Body of pancreas (tissue), 4 donors: Measurements from ENCODE around the gene FBXL7. TPM values are rescaled to one million over a fixed set of nuclear protein-coding genes. Genes with fewer than 3 reads are reported as not detected.

Source experiments
- ATAC-seq: fragments of 150-250 bp; one replicate; pipeline ENCODE4 v1.9.1; 2016
- DNase-seq, 4 donors: peaks; one replicate each; pipeline ENCODE4 v3.0.0-alpha.2; 2019
- H3K27ac ChIP-seq, 4 donors: fragments of 200-600 bp; sonication (generic); 1 replicate in 3 of 4; 2 replicates in 1 of 4; pipeline versions ENCODE4 v1.5.1 to v1.6.1; 2016 to 2019; ENCODE audit warnings: mild to moderate bottlenecking in 1 of 4, mixed read lengths in 1 of 4, moderate library complexity in 1 of 4
- H3K27me3 ChIP-seq, 2 donors: fragments of 200-600 bp; sonication (generic); one replicate each; pipeline ENCODE4 v1.6.0; 2016; ENCODE audit warnings: mild to moderate bottlenecking in 1 of 2
- H3K36me3 ChIP-seq, 2 donors: fragments of 200-600 bp; sonication (generic); replicated peaks in 1 of 2; 2 replicates each; pipeline ENCODE4 v1.5.1; 2016; ENCODE audit warnings: low read depth in 2 of 2; ENCODE audit not compliant: insufficient read depth in 1 of 2
- H3K4me1 ChIP-seq: fragments of 200-600 bp; sonication (generic); one replicate; pipeline ENCODE4 v1.6.0; 2016
- H3K4me3 ChIP-seq, 2 donors: fragments of 200-600 bp; sonication (generic); 1 replicate in 1 of 2; 2 replicates in 1 of 2; pipeline ENCODE4 v1.5.1; 2016 to 2019
- H3K9me3 ChIP-seq, 3 donors: fragments of 200-600 bp; sonication (generic); 1 replicate in 2 of 3; 2 replicates in 1 of 3; pipeline ENCODE4 v1.5.1; 2016
- CTCF ChIP-seq, 7 experiments: fragments of 450-650 bp in 4 of 7; fragments of 200-600 bp in 3 of 7; sonication (generic) in 3 of 7; IDR thresholded peaks; one replicate each; pipeline ENCODE4 v1.5.1; 2016 to 2019; ENCODE audit warnings: antibody characterized with exemption in 7 of 7
- POLR2A ChIP-seq, 3 donors: fragments of 450-650 bp; IDR thresholded peaks; one replicate each; pipeline ENCODE4 v1.6.1; 2016; ENCODE audit warnings: antibody characterized with exemption in 3 of 3, mild to moderate bottlenecking in 2 of 3
- WGBS, 2 donors: methylation state at CpG; one replicate each; pipeline ENCODE4 v1.1.5; 2017; 5-methylcytosine and 5-hydroxymethylcytosine counted together
- intact Hi-C: fragments of 100-400 bp; cut with DNase I; formaldehyde crosslinking; loops from one replicate; pipeline ENCODE4 v1.15.1; 2023
- total RNA-seq, 2 donors: library from RNA; depleted of rRNA; stranded (reverse); fragments of >200 nt; gene quantifications; one replicate each; pipeline ENCODE4 v1.1.0, GENCODE V29; 2016

The FBXL7 gene
- total RNA-seq, 2 donors from 2014 or later = 3.1 to 4.0 TPM

GRCh38 chr5:15630441-15630840 lies 130.5 kb downstream of the FBXL7 start:
- no peak overlapping the region for H3K4me3 ChIP-seq
- intact Hi-C loops = no loop called here

DNA sequence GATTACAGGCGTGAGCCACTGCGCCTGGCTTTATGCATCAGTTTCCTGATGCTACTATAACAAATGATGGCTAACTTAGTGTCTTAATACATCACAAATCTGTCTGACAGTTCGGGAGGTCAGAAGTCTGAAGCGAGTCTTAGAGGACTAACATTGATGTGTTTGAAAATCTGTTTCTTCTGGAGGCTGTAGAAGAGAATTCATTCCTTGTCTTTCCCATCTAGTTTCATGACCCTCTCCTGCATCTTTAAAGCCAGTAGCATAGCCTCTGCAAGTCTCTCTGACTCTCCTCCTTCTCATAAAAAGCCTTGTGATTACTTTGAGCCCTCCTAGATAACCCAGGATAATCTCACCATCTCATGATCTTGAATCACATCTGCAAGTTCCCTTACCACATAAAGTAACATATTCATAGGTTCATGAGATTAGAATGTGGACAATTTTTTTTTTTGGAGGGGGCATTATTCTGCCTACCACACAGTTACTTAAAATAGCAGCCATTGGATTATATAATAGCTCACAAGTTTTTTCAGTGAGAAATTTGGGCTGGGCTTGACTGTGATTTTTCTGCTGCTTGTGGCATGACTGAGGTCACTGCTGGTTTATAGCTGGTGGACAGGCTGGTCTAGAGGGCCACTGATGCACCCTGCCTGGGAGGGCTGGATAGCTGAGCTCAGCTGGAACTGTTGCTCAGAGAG lies 134.8 kb downstream of the FBXL7 start:
- TF ChIP-seq POLR2A (IDR thresholded peaks at IDR 0.05) = no peak
- TF ChIP-seq CTCF (IDR thresholded peaks at IDR 0.05) = no peak
- Histone ChIP-seq H3K27me3 (no peaks in the 10 kb centered on the region), H3K4me1 (no peaks in the 10 kb centered on the region), H3K36me3 (no peaks in the 10 kb centered on the region), H3K9me3 (no peaks in the 10 kb centered on the region), H3K4me3 (no peak overlapping the region), H3K27ac (no peak overlapping the region)
- intact Hi-C loops = no loop called here
- DNase-seq (no peak), ATAC-seq (no peak)
- WGBS, 2 donors = 67 to 75% methylated on average over 4 of the region's 4 CpGs

More at GRCh38 chr5:15630441-15630840, 130.5 kb downstream of the FBXL7 start:
- ATAC-seq (no peak), DNase-seq (no peak)
- no peak overlapping the region for H3K27ac ChIP-seq
- no peaks in the 10 kb centered on the region for H3K36me3 ChIP-seq
- no peaks in the 10 kb centered on the region for H3K27me3 ChIP-seq
- no peaks in the 10 kb centered on the region for H3K4me1 ChIP-seq
- no peak for TF ChIP-seq CTCF (IDR thresholded peaks at IDR 0.05)
- TF ChIP-seq POLR2A (IDR thresholded peaks at IDR 0.05) = no peak
- H3K9me3 ChIP-seq = no peaks in the 10 kb centered on the region

DNA sequence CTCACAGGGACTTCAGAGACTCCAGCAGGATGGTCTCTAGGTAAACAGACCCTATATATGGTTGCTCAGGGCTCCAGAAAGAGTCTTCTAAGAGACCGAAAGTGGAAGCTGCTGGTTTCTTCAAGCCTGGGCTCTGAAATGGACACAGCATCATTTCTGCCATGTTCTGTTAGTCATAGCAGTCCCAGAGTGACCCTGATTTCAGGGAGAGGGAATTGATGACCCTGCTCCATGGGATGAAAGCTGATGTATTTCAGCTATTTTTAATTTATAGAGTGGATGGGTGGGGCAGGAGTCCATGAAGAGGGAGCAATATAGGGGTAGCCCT lies 135.3 kb downstream of the FBXL7 start:
- intact Hi-C loops = no loop called here
- DNase-seq (no peak), ATAC-seq (no peak)
- Histone ChIP-seq H3K36me3 (no peaks in the 10 kb centered on the region), H3K27ac (no peak overlapping the region), H3K4me1 (no peaks in the 10 kb centered on the region), H3K9me3 (no peaks in the 10 kb centered on the region), H3K27me3 (no peaks in the 10 kb centered on the region), H3K4me3 (no peak overlapping the region)
- TF ChIP-seq CTCF (IDR thresholded peaks at IDR 0.05) (no peak), POLR2A (IDR thresholded peaks at IDR 0.05) (no peak)
- WGBS, 2 donors = 38 to 64% methylated on average over 1 of the region's 1 CpG

GRCh38 chr5:15637345-15637744 lies 137.4 kb downstream of the FBXL7 start:
- no peaks in the 10 kb centered on the region for H3K36me3 ChIP-seq
- DNase-seq = no peak
- no peaks in the 10 kb centered on the region for H3K4me1 ChIP-seq
- no peak overlapping the region for H3K4me3 ChIP-seq
- ATAC-seq = no peak
- no peak overlapping the region for H3K27ac ChIP-seq
- H3K9me3 ChIP-seq = no peaks in the 10 kb centered on the region
- intact Hi-C loops = no loop called here
- no peak for TF ChIP-seq CTCF (IDR thresholded peaks at IDR 0.05)
- no peak for TF ChIP-seq POLR2A (IDR thresholded peaks at IDR 0.05)
- WGBS, 2 donors = 48 to 62% methylated on average over 1 of the region's 1 CpG
- no peaks in the 10 kb centered on the region for H3K27me3 ChIP-seq

DNA sequence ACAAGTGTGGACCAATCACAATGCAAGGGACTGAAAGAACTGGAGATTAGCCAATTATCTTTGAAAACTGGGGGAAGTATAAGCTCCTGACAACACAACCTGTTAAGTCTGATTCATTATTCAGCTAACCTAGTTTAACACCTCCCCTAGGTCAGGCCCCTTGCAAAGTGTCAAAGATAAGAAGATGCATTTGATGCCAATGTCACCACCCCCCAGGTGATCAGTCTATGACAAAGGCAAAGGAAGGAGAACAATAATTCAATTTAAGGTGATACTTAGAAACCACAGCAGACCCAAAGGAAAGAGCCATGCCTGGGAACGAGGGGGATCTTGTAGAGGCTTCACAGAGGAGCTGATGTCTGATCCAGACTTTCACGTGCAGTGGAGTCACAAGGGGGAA lies 137.9 kb downstream of the FBXL7 start:
- ATAC-seq = no peak
- intact Hi-C loops = no loop called here
- 29 to 40% methylated on average over 2 of the region's 2 CpGs for WGBS, 2 donors
- H3K36me3 ChIP-seq = no peaks in the 10 kb centered on the region
- H3K4me3 ChIP-seq = no peak overlapping the region
- no peaks in the 10 kb centered on the region for H3K27me3 ChIP-seq
- no peak overlapping the region for H3K27ac ChIP-seq
- no peaks in the 10 kb centered on the region for H3K4me1 ChIP-seq
- no peaks in the 10 kb centered on the region for H3K9me3 ChIP-seq
- TF ChIP-seq POLR2A (IDR thresholded peaks at IDR 0.05) (no peak), CTCF (IDR thresholded peaks at IDR 0.05) (no peak)
- DNase-seq = no peak
